ENCODE measurements around the gene JAKMIP2. TPM values are rescaled to one million over a fixed set of nuclear protein-coding genes. Genes with fewer than 3 reads are reported as not detected.

Gene JAKMIP2
- total RNA-seq, 6 experiments from 2014 or later: 0.07 to 0.56 (median 0.31) TPM

DNA sequence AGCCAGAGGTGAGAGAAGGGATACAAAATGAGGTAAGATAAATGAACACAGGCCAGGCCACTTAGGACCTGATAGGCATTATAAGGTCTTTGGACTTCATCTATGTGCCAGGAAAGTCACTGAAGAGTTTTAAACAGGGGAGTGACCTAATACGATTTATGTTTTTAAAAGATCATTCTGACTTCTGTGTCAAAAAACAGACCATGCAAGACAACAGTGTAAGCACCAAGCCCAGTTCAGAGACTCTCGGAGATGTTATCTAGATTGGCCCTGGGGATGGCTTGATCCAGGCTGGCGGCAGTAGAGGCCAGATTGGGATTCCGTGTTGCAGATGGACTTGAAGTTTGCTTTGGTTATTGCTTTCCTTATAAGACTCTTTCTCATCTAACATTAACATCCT lies 229.6 kb downstream of the JAKMIP2 start:
- Histone ChIP-seq H3K4me3 (no peak overlapping the region), H3K4me1 (no peaks in the 10 kb centered on the region), H3K9me3 (no peaks in the 10 kb centered on the region), H3K27me3 (no peaks in the 10 kb centered on the region), H3K36me3 (no peaks in the 10 kb centered on the region), H3K27ac (no peak overlapping the region)
- TF ChIP-seq, protein P1, sequence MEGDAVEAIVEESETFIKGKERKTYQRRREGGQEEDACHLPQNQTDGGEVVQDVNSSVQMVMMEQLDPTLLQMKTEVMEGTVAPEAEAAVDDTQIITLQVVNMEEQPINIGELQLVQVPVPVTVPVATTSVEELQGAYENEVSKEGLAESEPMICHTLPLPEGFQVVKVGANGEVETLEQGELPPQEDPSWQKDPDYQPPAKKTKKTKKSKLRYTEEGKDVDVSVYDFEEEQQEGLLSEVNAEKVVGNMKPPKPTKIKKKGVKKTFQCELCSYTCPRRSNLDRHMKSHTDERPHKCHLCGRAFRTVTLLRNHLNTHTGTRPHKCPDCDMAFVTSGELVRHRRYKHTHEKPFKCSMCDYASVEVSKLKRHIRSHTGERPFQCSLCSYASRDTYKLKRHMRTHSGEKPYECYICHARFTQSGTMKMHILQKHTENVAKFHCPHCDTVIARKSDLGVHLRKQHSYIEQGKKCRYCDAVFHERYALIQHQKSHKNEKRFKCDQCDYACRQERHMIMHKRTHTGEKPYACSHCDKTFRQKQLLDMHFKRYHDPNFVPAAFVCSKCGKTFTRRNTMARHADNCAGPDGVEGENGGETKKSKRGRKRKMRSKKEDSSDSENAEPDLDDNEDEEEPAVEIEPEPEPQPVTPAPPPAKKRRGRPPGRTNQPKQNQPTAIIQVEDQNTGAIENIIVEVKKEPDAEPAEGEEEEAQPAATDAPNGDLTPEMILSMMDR (IDR thresholded peaks at IDR 0.05): no peak
- TF ChIP-seq POLR2A (IDR thresholded peaks at IDR 0.05): no peak
- DNase-seq: no peak
- no peak for ATAC-seq
- 65% methylated on average over 4 of the region's 4 CpGs for WGBS (ENCODE audit: insufficient coverage, low coverage, low lambda C conversion rate, missing lambda C conversion rate)
- intact Hi-C loops (cut with DNase I): no loop called here

DNA sequence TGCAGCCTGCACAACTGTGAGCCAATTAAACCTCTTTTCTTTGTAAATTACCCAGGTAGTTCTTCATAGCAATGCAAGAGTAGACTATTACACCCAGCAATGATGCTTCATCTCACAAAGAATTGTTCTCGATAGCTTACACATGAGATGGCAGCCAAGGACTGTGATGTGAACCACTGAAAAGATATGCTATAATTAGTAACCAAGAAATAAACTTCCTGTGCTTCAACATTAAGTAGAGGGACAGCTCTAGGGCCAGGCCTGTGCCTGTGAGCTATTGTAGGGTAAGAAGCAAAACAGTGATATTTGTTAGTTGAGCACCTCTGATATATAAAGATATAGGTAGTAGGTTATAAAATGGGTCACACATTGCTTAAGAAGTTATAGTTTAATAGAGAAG lies 230.9 kb downstream of the JAKMIP2 start:
- no peaks in the 10 kb centered on the region for H3K4me1 ChIP-seq
- no peaks in the 10 kb centered on the region for H3K9me3 ChIP-seq
- no peak overlapping the region for H3K27ac ChIP-seq
- H3K4me3 ChIP-seq: no peak overlapping the region
- WGBS (ENCODE audit: insufficient coverage, low coverage, low lambda C conversion rate, missing lambda C conversion rate): 65% methylated on average over 1 of the region's 1 CpG
- DNase-seq (no peak), ATAC-seq (no peak)
- TF ChIP-seq, protein P1 (IDR thresholded peaks at IDR 0.05): no peak
- no peak for TF ChIP-seq POLR2A (IDR thresholded peaks at IDR 0.05)
- H3K36me3 ChIP-seq: no peaks in the 10 kb centered on the region
- H3K27me3 ChIP-seq: no peaks in the 10 kb centered on the region
- intact Hi-C loops (cut with DNase I): no loop called here

DNA sequence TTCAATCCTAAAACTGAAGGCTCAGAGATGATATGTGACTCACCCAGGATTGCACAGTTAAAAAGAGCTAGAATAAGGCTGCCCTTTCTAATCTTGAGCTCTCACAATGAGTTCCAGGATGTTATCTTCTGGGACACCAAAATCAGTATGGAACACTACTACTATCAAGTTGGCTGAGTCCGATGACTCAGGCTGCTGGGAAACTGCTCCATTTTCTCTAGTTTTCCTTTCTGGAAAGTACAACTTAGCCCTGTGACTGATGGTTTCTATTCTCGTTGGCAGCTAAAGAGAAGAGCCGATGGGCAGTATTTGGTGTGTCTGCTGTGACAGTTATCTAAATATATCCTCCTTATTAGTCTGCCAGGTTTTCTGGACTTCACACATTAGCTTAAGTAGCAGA lies 234.8 kb downstream of the JAKMIP2 start:
- 42% methylated on average over 2 of the region's 3 CpGs for WGBS (ENCODE audit: insufficient coverage, low coverage, low lambda C conversion rate, missing lambda C conversion rate)
- Histone ChIP-seq H3K4me3 (no peak overlapping the region), H3K27me3 (no peaks in the 10 kb centered on the region), H3K4me1 (no peaks in the 10 kb centered on the region), H3K27ac (no peak overlapping the region), H3K36me3 (no peaks in the 10 kb centered on the region), H3K9me3 (no peaks in the 10 kb centered on the region)
- intact Hi-C loops (cut with DNase I): no loop called here
- peak in 2 of 4 donors; percentile 36 to 41 for ATAC-seq
- DNase-seq: no peak
- TF ChIP-seq POLR2A (IDR thresholded peaks at IDR 0.05): no peak
- TF ChIP-seq, protein P1 (IDR thresholded peaks at IDR 0.05): no peak

DNA sequence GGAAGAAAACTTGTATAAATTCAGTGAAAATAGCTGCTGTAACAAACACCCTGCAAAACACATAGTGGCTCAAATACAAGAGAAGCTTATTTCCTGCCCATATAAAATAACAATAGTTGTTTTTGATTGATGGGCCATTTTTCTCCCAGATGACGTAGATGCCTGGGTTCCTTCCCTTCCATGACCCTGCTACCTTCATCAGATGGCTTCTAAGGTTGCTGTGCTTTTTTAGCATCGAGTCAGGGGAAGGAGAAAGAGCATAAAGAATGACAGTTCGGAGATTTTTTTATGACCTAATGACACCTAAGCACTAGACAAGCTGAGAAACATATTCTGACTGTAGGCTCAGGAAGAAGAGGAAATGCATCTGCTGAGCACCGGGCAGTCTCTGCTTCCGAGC lies 238.0 kb downstream of the JAKMIP2 start:
- TF ChIP-seq, protein P1 (IDR thresholded peaks at IDR 0.05): no peak
- TF ChIP-seq POLR2A (IDR thresholded peaks at IDR 0.05): no peak
- intact Hi-C loops (cut with DNase I): no loop called here

DNA sequence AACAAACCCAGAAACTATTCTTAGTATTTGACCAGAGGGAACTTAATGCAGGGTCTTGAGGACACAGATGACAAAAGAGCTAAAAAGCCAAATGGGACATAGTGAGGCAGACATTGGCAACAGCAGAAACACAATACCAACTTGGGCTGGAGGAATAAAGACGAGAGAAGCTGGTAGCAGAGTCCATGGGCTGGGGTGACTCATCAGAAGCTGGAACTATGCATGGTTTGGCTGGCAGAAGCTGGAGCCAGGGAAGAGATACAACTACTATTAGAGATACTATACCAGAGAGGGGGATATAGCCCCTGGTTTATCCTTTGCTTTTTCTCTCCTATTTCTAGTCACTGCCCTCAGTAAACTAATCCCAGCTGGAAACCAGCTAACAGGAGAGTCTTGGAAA lies 243.5 kb downstream of the JAKMIP2 start:
- TF ChIP-seq, protein P1 (IDR thresholded peaks at IDR 0.05): no peak
- TF ChIP-seq POLR2A (IDR thresholded peaks at IDR 0.05): no peak
- no peak for ATAC-seq
- WGBS (ENCODE audit: insufficient coverage, low coverage, low lambda C conversion rate, missing lambda C conversion rate): 29% methylated on average over 1 of the region's 1 CpG

More for the DNA sequence above, 238.0 kb downstream of the JAKMIP2 start:
- ATAC-seq (no peak), DNase-seq (no peak)
- Histone ChIP-seq H3K9me3 (no peaks in the 10 kb centered on the region), H3K4me1 (no peaks in the 10 kb centered on the region), H3K36me3 (no peaks in the 10 kb centered on the region), H3K27ac (no peak overlapping the region), H3K27me3 (no peaks in the 10 kb centered on the region), H3K4me3 (no peak overlapping the region)
- 30% methylated on average over 5 of the region's 5 CpGs for WGBS (ENCODE audit: insufficient coverage, low coverage, low lambda C conversion rate, missing lambda C conversion rate)

More for the DNA sequence above, 243.5 kb downstream of the JAKMIP2 start:
- Histone ChIP-seq H3K27ac (no peak overlapping the region), H3K4me3 (no peak overlapping the region), H3K36me3 (no peaks in the 10 kb centered on the region), H3K4me1 (no peaks in the 10 kb centered on the region), H3K9me3 (no peaks in the 10 kb centered on the region), H3K27me3 (no peaks in the 10 kb centered on the region)
- intact Hi-C loops (cut with DNase I): no loop called here
- no peak for DNase-seq
